Cardiac fibroblast (primary cell): ENCODE data around the gene OR8H3.

Experiments
- DNase-seq, 2 donors: peaks; one replicate each; pipeline versions ENCODE4 v3.0.0 to v3.0.0-alpha.2; 2010; ENCODE audit warnings: low read depth in 2 of 2
- H3K4me3 ChIP-seq, 2 donors: replicated peaks in 1 of 2; 1 replicate in 1 of 2; 2 replicates in 1 of 2; pipeline ENCODE4 v1.5.1; 2011; ENCODE audit warnings: low read depth in 2 of 2, low read length in 2 of 2, mild to moderate bottlenecking in 2 of 2, moderate library complexity in 1 of 2
- TF ChIP-seq, protein P1 (sequence below): IDR thresholded peaks from one replicate; pipeline ENCODE4 v1.5.1; 2011; ENCODE audit warnings: low read depth, mild to moderate bottlenecking, low read length, inconsistent platforms

OR8H3 gene

DNA sequence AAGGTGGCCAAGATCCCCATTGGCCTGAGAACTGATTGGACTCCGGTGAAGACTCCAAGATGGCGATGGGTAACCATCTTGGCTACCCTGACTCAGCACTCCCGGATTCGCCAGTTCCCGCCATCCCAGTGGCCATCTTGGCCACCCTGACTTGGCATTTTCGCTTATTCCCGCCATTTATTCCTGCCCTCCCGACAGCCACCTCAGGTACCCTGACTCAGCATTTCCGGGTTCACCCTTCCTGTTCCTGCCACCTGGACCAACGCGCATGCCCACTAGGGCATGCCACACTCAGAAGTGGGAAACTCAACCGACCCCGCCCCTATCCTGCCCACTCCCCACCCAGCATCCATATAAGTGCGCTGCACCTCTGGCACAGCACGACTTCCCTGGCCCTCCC, 30.2 kb downstream of the OR8H3 start:
- TF ChIP-seq, protein P1, sequence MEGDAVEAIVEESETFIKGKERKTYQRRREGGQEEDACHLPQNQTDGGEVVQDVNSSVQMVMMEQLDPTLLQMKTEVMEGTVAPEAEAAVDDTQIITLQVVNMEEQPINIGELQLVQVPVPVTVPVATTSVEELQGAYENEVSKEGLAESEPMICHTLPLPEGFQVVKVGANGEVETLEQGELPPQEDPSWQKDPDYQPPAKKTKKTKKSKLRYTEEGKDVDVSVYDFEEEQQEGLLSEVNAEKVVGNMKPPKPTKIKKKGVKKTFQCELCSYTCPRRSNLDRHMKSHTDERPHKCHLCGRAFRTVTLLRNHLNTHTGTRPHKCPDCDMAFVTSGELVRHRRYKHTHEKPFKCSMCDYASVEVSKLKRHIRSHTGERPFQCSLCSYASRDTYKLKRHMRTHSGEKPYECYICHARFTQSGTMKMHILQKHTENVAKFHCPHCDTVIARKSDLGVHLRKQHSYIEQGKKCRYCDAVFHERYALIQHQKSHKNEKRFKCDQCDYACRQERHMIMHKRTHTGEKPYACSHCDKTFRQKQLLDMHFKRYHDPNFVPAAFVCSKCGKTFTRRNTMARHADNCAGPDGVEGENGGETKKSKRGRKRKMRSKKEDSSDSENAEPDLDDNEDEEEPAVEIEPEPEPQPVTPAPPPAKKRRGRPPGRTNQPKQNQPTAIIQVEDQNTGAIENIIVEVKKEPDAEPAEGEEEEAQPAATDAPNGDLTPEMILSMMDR, result no peak
- no peak for DNase-seq
- H3K4me3 ChIP-seq, result no peak overlapping the region

DNA sequence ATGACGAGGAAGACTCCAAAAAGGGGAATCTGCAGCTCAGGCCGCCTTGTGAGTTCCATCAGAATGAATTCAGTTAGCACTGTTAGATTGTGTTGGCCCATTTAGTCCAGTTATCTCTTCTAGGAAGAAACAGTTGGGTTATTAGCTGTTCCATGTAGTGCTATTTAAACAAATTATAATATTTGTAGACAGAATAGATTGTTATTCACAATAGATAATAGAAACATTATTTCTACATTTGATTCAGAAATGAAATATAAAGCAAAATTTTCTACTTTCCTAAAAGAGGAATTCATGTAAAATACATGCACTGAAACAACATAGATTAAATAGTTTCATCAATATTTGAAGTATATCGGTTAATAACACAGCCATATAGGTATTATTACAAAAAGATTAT, 38.0 kb downstream of the OR8H3 start, which contains the start of gene OR8K5:
OR8K5 (minus strand) TSS at position 101 of the 400 bp plus-strand sequence; CDS start at position 101, 0 bp downstream.
- no peak for DNase-seq
- TF ChIP-seq, protein P1, result no peak
- H3K4me3 ChIP-seq, result no peak within 1 kb of the TSS

DNA sequence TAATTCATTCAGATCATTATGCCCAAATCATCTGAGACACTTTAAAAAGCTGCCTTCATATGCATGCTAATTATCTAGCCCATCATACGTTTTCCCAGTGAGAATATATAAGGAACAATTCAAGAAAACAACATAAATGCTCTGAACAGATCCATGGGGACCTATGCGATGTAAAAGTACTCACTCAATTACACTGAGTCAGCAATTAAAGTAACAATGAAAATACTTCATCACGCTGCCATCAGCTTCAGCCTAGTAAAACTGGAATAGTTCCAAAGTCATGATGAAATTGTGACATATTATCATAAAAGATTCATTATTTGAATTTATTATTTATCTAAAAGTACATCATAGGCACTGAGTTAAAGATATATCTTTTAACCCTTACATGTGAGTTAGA, 41.6 kb downstream of the OR8H3 start:
- TF ChIP-seq, protein P1, result no peak
- no peak overlapping the region for H3K4me3 ChIP-seq

DNA sequence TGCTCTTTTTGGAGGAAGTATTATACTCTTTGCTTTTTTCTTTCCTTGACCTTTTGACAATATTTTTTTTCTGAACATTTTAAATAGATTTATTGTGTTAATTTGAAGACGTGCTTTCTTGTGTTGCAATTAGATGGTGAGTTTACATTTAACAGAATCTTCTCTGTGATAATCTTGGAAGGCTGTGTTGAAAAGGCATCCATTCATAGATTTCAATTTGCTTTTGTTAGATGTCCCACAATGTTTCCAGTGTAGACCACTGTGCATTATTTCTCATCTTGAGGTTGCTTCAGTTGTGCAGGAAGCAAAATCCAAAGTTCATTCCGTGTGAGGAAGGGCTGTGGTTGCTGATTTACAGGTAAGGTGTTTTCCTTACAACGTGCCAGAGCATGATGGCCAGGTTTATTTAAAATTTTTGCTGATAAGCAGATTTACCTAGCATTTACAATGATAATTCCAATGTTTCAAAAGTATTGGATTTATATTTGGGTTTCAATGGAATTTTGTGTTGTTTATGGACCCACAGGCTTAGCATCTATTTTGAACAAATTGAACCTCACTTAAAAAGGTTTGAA, 50.2 kb downstream of the OR8H3 start:
- H3K4me3 ChIP-seq, result no peak overlapping the region
- no peak for DNase-seq
- TF ChIP-seq, protein P1, result no peak

More for the DNA sequence above, 41.6 kb downstream of the OR8H3 start:
- DNase-seq, result no peak
